HG03342 (cell line): Measurements from ENCODE around the gene UBE2G1.

Source experiments
- ATAC-seq: cut with Tn5 transposase; IDR thresholded peaks from one replicate; pipeline ENCODE4 v1.9.1; 2021; ENCODE audit warnings: mild to moderate bottlenecking, moderate library complexity; ENCODE audit not compliant: unreplicated experiment

UBE2G1 gene

DNA sequence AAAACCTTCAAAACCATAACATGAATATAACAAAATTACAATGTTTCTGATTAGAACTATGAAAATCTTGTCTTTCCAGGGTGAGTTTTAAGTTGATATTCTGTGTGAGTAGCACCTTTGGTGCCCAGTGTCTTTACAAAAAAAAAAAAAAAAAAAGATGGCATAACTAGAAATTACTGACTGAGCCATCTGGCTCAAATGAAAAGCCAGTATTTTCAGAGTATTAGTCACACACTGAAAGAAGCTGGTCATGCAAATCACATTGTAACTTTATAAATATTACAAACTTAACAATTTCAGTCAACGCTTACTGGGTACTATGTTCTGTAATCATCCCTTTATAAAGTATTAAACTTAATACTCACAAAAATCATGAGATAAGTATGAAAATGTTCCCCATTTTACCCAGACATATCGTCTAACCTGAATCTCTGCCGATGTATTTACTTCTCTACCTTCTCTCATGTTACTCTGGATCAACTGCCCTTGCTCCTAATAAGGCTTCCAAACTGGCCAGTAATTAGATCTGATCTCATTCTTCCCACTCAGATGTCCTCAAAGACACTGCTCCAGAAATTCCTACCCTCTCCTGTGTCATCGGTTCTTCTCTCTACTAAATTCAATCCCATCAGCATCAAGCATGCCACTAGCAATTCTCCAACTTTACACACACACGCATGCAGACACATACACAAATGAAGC lies 25.4 kb downstream of the UBE2G1 start:
- ATAC-seq: no peak

DNA sequence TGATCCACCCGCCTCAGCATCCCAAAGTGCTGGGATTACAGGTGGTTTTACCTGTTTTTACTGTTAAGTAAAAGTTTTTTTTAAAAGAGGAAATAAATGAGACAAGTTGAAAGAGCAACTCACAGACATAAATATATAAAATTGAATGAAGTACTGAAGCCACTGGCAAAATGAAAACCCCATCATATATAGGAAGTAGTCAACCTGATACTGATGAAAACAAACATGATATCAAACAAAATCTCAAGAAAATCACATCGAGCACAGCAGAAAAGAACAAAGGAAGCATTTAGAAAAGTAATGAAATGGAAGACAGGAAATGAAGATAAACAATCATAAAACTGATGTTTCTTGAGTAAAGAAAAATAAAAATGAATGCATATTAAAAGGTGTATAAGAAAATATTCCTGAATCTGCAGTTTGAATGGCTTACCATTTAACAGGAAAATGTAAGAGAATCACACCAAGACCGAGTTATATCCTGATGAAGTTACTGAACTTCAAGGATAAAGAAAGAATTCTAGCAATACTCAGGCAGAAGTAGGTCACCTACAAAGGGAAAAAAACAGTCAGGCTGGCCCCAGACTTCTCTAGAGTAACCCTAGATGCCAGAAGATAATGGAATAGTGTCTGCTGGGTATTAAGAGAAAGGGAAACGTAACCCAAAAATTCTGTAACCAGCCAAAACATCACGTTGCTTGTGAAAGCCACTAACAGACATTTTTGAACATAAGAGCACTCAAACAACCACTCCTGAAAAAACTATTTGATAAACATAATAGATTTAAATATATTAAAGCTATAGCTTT lies 31.5 kb downstream of the UBE2G1 start:
- ATAC-seq: no peak

DNA sequence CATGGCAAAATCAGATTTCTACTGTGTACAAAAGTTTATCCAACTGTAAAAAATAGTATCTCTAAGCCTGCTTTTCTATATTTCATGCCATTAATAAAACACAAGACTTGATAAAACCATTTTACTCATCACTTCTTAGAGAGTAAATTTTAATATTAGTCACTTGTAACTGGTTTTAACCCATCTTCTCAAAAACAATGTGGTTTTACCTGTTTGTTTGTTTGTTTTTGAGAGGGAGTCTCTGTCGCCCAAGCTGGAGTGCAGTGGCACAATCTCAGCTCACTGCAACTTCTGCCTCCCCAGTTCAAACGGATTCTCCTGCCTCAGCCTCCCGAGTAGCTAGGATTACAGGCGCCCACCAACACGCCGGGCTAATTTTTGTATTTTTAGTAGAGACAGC lies 32.1 kb downstream of the UBE2G1 start:
- ATAC-seq: no peak

DNA sequence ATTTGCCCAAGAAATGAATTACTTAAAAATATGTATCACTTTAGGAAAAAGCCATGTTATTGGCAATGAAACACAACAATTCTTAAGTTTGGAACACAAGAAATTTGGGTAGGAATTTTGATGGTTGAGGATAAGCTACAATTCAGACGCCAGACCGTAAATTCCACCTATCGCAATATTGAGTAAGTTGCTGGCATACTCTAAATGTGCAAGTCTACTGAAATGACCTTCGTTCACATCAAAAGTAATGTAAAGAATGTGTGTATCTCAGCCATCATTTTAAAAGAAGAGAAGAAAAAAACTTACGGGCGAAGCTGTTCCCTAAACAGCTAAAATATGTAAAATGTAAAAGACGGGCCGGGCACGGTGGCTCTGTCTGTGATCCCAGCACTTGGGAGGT lies 33.4 kb downstream of the UBE2G1 start:
- no peak for ATAC-seq

DNA sequence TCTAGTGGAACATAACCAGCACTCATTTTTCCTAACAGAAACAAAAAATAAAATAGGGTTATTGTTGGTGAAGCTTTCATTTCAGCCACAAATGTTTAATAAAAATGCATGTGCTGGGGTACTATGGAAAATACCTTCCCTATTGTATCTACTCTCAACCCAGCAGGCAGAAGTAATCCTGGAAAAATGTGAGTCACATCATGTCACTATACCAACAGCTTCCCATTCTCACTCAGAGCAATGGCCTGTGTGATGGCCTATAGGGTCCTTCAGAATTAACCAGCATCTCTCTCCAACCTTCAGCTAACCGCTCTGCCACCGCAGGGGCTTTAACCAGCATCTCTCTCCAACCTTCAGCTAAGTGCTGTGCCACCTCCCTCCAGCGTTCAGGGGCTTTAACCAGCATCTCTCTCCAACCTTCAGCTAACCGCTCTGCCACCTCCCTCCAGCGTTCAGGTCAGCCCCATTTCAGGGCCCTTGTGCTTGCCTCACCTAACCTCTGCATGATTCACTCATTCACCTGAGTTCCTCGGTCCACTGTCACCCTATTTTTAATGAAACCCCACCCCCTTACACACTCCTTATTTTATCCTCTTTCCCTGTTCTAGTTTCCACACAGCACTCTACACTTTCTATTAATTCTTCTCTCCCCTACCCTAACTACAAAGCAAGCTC lies 34.0 kb downstream of the UBE2G1 start:
- no peak for ATAC-seq

DNA sequence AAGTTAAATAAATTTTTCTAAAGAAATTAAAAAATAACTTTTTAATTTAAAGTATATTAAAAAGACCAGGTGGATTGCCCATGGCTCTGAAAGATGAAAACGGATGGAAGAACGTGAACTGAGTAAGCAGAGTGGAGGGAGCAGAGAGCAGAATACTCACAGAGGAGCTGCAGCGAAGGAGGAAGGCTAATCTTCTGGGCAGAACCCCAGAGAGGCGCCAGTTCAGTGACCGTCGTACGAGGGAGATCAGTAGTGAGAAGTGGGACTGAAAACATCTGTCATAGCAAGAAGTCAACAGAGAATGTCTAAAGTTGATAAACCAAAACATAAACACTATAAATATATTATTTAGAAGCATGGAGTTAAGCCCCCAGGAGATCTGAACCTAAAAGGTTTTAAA lies 34.9 kb downstream of the UBE2G1 start:
- ATAC-seq: no peak

DNA sequence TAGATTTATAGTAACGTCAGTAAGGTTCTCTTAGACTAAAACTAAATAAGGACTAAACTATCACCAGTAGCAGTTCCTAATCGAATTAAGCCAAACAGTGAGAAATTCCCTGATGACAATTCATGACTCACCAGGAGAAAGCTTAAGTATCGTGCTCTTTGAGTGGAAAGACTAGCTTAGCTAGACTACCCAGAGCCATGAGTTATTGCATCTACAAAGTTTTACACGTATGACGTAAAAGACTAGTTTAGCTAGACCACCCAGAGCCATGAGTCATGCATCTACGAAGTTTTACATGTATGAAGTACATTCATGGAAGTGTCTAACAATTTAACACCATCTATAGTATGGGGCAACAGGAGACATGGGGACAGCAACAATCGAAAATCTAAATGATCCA lies 36.6 kb downstream of the UBE2G1 start:
- no peak for ATAC-seq

DNA sequence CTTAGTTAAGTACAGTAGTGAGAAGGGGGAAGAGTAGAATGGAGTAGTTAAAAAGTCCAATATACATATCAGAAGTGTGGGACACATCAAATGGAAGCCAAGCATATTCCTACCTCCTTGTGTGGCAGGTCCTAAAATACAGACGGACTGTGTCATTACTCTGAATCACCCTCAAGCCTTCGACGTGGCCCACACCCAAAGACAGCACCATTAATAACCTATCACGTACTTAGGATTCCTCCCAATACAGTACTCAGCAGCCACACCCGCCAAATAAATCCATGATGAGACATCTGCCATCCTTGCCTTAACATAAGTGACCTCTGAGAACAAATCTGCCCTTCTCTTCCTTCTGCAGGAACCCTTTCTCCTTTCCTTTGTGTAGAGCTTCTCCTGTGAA lies 38.9 kb downstream of the UBE2G1 start:
- ATAC-seq: no peak

DNA sequence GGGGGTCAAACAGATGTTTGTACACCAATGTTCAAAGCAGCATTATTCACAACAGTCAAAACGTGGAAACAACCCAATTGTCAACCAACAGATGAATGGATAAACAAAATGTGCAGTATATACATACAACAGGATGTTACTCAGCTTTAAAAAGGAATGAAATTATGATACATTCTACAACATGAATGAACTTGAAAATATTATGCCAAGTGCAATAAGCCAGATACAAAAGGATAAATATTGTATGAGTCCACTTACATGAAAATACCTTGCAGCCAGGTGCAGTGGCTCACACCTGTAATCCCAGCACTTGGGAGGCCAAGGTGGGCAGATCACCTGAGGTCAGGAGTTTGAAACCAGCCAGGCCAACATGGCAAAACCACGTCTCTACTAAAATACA lies 39.9 kb downstream of the UBE2G1 start:
- ATAC-seq: no peak

DNA sequence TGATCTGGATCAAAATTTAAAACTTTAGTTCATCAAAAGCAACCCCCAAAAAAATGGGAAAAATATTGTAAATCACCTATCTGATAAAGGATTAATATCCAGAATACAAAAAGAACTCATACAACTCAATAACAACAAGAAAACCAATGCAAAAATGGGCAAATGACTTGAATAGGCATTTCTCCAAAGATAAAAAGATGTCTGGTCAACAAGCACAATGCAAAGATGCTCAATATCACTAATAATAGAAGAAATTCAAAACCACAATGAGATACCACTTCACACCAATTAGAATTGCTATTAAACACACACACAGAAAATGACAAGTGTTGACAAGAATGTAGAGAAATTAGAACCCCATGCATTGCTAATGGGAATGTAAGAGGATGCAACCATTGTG lies 40.4 kb downstream of the UBE2G1 start:
- ATAC-seq: no peak

DNA sequence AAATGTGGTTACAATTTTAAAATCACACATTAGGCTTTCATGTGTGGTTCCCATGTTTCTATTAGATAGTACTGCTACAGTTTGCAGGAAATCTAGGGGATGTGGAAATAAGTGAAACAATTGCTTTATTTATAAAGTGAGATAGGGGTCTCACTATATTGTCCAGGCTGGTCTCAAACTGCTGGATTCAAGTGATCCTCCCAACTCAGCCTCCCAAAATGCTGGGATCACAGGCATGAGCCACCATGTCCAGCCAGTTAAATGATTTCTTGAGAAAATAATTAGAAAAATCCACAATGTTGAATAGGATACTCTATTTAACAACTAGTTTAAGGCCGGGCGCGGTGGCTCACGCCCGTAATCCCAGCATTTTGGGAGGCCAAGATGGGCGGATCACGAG lies 42.0 kb downstream of the UBE2G1 start:
- ATAC-seq: no peak

DNA sequence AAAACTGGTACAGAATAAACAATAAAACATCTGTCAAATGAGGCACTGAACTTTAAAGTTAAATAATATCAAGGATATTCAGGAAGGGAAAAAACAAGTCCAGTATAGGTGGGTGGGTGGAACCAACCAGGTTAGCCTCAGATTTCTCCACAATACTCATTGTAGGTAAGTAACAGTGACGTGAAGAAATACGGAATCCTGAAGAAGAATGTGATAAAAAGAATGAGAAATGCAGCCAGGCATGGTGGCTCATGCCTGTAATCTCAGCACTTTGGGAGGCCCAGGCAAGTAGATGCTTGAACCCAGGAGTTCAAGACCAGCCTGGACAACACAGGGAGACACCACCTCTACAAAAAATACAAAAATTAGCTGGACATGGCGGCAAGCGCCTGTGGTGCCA lies 47.3 kb downstream of the UBE2G1 start:
- ATAC-seq: no peak

DNA sequence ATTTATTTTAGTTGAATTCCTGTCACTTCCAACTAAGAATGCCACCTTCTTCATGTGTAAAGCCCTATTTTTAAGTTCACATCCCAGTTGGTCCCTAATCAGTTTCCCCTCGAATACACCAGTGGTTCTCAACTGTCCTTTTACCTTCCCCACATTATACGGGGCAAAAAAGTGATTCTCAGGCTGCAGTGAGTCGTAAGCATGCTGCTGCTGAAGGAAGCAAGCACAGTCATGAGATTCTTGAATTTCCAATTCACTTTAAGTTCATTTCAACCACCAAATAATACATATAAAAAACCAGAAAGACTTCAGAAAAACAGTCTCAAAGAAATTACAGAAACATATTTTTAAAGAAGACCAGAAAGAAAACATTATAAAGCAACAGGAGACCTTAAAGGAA lies 47.9 kb downstream of the UBE2G1 start:
- ATAC-seq: no peak

DNA sequence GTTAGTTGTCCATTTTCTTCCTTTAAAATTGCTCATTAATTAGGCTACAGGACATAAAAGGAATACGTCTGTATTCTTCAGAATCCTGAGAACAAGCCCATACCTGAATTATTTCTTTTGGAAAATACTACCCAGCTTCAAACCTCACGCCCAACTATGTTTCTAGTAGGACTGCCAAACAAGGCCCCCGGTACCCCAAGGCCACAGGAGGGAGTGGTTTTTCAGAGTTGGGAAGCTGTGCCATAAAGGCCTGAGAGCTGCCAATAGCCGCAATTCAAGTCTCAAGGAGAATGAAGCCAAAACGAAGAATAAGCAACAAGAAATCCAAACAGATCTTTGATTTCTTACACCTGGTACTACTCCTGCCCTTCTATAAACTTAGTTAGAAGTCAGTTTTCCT lies 48.3 kb downstream of the UBE2G1 start:
- no peak for ATAC-seq

DNA sequence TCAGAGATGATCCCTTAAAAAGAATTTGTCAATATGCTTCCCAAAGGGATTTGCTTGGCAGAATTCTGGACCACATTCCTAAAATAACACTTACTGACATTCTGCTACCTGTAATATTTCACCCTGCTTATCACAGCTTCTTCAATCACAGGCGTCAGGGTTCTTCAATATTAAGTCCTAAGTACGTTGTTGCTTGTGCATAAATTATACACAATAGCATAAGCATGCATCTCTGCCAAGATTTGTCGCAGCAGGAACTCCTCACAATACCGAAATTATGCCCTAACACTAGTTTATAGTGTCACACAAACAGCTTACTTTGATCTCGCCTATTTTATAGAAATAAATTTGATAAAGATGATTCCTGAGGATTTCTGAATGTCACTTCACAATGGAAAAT lies 48.9 kb downstream of the UBE2G1 start:
- no peak for ATAC-seq

DNA sequence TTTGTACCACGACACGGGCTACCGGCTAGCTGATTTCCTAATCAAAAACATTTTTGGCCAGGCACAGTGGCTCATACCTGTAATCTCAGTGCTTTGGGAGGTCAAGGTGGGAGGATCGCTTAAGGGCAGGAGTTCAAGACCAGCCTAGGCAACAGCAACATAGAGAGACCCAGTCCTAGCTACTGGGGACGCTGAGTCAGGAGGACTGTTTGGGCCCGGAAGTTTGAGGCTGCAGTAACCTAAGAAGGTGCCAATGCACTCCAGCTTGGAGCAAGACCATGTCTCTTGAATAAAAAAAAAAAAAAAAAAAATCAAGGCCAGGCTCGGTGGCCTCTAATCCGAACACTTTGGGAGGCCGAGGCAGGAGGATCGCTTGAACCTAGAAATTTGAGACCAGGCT lies 49.8 kb downstream of the UBE2G1 start:
- ATAC-seq: no peak

DNA sequence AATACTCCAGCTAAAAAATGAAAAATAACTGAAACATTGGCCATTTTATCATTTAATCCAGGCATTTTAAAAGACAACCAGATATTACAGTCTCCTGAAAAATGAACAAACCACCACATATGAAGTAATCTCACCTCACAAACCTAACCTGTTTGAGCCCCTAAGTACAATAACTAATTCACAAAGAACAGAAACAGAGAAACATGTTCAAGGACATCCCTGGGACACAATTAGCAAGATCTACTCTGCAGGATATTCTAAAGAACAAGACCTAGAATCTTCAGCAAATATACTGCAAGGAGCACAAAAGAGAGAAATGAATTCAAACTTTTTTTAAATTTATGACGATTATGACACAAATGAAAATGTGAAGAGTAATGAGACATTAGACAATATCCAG lies 51.9 kb downstream of the UBE2G1 start:
- no peak for ATAC-seq

DNA sequence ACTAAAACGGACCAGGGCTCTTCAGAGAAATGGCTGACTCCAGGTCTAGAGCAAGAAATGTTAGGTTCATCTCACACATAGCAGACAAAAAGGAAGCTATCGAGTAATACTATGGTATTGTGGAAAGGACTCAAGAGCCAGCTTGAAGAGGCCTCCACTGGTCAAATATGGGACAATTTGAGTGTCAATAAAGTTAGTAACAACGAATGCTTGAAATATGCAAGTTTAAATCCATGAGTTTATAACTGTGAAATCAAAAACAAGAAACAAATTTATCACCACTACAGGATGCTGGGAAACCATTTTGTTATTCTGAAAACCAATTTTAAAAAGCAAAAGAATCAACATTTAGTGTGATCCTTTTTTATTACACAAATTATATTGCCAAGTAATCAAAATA lies 52.3 kb downstream of the UBE2G1 start:
- no peak for ATAC-seq

DNA sequence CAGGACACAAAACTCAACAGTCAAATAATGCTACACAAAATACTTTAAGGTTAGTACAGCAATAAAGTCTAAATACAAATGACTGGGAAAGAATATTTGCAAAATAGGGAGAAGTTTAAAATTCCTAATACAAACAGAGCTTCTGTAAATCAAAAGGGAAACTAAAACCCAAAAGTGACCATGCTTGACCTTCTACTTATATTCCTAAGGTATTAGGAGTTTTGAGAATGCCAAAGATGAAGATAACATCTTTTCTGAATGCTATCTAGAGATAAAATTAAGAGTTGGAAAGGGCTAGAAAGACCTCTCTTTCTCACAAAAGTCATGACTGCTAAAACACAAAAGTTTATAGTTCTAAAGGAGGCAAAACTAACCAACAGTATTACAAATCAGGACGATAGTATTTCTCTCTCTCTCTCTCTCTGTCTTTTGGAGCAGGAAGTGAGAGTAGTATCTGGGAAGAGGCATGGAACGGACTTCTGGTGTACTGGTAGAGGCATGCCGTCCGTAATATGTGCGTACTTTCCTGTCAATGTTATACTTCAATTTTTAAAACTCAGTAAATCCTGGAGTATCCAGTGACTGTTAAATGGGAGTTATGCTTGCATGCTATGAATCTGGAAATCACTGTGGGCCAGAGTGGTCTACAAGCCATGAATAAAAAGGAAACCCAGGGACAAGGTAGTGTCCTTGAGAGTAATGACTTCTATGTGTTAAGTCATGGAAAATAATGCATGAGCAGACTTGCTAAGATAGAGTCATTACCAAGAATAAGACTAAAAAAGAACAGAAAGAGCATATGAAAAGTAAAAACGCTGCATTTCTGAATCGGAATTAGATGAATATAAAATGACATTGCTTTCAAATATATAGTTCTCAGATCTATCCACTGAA lies 53.0 kb downstream of the UBE2G1 start:
- ATAC-seq: no peak

DNA sequence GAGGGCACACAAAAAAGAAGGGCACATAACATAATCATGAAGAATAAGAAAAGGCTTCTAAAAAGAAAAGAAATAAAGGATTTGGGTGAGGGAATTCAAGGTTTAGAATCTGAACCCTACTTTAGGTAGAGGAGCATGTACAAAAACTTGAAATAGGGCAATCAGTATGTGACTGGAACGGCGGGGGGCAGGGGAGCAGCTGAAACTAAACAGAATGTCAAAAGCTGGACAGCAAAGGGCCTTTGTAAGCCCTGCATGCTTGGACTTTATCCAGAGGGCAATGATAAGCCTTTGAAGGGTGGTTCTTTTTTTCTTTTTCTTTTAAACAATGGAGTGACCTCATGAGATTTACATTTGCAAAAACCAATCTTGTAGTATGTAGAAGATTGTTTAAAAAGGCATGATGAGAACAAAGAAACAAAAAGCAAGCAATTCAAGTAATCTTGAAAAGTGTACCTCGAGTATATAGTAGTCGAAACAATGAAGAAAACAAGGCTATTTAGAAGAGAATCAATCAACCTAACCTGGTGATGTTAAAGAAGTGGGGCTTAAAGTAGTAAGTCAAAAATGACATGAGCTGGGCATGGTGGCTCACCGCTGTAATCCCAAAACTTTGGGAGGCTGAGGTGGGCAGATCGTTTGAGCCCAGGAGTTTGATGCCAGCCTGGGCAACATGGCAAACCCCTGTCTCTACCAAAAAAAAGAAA lies 56.0 kb downstream of the UBE2G1 start:
- ATAC-seq: no peak
